Stimulated activated CD4-positive, alpha-beta T cell treated with anti-CD3 and anti-CD28 coated beads, Interleukin-15, amount 100 ng/mL, for 24 hours (primary cell): Measurements from ENCODE around the gene CKLF.
"Not testable (repeated sequence)": the region's sequence is repeated elsewhere in the genome, so short reads cannot be mapped to it uniquely, and the experiment has no call there.

Experiments used
- DNase-seq: peaks from one replicate; pipeline ENCODE4 v3.0.0-alpha.2; 2020

CKLF gene, protein sequence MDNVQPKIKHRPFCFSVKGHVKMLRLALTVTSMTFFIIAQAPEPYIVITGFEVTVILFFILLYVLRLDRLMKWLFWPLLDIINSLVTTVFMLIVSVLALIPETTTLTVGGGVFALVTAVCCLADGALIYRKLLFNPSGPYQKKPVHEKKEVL

DNA sequence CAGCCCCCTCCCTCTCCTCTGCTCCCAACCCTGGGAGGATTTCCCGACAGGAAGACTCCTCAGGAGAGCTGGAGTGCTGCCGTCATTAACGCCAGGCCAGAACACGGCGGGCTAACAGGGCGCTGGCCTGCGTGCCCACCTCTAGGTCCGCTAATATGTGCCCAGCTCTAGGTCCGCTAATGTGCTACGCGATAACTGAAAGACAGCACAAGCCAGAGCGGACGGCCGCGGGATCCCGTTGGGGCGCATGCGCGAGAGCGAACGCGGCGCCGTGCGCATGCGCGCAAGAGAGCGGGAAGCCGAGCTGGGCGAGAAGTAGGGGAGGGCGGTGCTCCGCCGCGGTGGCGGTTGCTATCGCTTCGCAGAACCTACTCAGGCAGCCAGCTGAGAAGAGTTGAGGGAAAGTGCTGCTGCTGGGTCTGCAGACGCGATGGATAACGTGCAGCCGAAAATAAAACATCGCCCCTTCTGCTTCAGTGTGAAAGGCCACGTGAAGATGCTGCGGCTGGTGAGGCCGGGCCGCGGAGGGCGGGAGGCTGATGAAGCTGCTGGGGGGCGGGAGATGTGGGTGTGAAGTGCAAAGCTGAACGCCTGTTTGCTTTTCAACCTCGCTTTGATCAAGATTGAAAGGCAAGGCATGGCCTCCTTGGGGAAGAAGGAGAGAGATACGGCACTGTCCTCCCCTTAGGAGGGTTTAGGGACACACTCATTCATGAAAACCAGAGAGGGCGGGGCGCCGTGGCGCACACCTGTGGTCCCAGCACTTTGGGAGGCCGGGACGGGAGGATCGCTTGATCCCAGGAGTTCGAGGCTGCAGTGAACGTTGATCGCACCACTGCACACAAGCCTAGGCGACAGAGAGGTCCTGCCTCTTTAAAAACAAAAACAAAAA is at the start of gene CKLF:
Gene CKLF, plus strand, starts transcription at position 291 of the 892 bp plus-strand sequence. Its CDS starts 140 bp downstream, at position 431.
- DNase-seq, result peak; percentile 91

- DNase-seq, result no peak
Observed at GRCh38 chr16:66503030-66503429, 49.3 kb upstream of the CKLF start.

GRCh38 chr16:66503612-66504011 is 48.8 kb upstream of the CKLF start:
- DNase-seq, result no peak

DNA sequence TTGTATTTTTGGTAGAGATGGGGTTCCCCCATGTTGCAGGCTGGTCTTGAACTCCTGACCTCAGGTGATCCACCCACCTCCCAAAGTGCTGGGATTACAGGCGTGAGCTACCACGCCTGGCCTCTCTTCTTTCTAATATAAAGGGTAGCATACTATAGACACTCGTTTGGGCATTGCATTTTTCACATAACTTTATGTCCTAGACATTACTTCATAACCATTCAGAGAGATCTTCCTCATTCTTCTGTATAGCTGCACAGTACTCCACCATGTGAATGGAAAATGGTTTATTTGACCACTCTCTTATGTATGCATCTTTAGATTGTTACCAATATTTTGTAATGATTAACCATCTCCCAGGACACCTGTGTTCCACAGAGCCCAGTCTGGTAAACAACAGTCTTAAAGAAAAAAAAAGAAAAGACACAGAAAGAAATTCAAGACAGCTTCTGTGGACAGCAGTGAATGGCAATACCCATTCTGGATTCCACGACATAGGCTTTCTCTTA is 44.6 kb upstream of the CKLF start:
- DNase-seq, result no peak

GRCh38 chr16:66508248-66508913 is 44.0 kb upstream of the CKLF start:
- no peak for DNase-seq

DNA sequence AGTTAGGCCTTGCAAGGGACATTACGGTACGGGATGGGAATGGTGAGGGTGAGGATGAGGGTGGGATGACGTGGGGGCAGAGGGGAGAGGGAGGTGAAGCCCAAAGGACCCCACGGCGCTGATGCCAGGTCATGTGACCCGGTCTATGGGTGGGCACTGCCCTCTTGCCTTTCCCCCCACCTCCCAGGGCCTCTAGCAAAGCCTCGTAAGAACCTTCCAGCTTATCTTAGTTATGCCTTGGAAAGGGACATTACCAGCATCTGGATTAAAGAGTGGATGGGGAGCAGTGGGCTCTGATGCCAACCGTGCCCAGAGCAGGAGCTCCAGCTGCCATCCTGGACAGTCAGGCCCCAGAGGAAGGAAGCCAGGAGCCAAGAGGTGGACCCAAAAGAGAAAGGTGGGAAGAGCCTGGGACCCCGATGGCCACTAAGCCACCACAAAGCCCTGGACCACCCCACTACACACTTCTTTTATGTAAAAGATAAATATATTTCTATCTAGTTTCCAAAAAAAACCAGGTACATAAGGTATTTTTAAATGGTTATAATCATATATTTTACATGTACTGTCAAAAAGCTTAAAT is 43.4 kb upstream of the CKLF start:
- no peak for DNase-seq

DNA sequence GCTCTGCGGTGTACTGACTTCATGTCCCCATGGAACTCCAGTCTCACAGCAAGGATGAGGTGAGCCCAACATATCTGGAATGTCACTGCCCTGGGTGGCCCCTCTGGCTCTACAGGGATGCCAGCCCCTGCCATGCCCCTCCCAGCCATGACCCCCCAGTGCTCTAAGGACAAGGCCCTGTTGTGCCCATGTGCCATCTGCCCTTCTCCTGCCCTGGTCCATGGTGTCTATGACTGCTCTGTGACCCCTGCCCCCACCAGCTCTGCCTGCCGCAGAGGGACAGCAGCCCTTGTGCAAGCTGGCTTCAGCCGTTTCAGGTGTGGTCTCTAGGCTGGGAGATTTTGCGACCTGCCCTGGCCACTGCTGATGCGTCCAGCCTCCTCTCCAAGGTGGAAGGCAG is 42.8 kb upstream of the CKLF start:
- no peak for DNase-seq

GRCh38 chr16:66510298-66510697 is 42.1 kb upstream of the CKLF start:
- no peak for DNase-seq

GRCh38 chr16:66510711-66511601 is 41.4 kb upstream of the CKLF start:
- DNase-seq, result no peak

DNA sequence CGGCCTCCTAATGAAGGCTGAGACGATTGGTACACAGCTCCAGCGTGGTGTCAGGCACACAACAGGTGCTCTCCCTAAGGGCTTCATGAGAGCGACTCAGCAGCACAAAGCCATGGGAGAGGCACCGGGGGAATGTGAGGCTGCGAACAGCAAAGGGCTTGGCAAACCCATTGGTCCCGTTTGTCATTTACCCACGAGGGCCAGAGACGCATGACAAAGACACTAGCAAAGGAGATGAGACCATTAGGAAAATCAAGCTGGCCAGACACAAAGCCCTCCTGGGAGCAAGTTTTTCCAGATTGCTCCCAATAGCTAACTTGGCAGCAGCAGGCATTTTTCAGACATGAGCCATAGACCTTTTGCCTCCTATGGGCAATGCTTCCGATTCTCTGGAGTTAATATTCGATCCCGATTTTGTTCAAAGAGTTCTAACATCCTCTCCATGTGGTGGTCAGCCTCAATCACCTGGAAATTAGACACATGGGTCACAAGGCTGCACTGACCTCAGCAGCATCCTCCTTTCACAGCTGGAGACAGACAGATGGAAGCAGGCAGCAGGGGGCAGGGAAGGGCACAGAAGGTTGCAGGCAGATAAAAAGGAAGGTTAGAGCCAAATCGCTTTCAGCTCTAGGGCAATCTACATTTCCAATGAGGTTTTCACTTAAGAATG is 40.6 kb upstream of the CKLF start:
- no peak for DNase-seq

DNA sequence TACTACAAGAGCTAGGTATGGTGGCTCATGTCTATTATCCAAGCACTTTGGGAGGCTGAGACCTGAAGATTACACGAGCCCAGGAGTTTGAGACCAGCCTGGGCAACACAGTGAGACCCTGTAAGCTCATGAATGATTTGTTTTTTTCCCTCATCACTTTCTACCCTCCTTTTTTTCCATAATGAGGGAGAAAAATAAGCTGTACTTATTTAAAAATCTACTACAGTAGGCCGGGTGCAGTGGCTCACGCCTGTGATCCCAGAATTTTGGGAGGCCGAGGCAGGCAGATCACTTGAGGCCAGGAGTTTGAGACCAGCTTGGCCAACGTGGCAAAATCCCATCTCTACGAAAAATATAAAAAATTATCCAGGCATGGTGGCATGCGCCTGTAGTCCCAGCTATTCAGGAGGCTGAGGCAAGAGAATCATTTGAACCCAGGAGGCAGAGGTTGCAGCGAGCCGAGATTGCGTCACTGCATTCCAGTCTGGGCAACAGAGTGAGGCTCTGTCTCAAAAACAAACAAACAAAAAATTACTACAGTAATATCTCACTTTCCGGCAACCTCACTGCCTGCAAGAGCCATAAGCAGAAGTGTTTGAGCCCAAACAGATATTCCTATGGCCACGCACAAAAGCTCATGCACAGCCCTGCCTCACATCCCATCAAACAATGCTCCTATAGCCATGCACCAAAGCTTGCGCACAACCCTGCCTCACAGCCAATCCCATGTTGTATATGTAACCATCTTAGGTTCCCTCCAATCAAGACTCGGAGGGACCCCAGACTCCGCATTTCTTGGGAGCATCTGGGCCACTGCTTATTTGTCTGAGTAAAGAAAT is 39.9 kb upstream of the CKLF start:
- no peak for DNase-seq

GRCh38 chr16:66513111-66513723 is 39.2 kb upstream of the CKLF start:
- DNase-seq, result no peak

DNA sequence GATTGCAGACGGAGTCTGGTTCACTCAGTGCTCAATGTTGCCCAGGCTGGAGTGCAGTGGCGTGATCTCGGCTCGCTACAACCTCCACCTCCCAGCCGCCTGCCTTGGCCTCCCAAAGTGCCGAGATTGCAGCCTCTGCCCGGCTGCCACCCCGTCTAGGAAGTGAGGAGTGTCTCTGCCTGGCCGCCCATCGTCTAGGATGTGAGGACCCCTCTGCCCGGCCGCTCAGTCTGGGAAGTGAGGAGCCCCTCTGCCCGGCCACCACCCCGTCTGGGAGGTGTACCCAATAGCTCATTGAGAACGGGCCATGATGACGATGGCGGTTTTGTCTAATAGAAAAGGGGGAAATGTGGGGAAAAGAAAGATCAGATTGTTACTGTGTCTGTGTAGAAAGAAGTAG is 38.0 kb upstream of the CKLF start:
- not testable (repeated sequence) for DNase-seq

GRCh38 chr16:66514980-66515595 is 37.3 kb upstream of the CKLF start:
- DNase-seq, result not testable (repeated sequence)

GRCh38 chr16:66515596-66516508 is 36.5 kb upstream of the CKLF start:
- DNase-seq, result peak; percentile 49

GRCh38 chr16:66516509-66516807 is 35.9 kb upstream of the CKLF start:
- DNase-seq, result no peak

- DNase-seq, result peak; percentile 87
Observed at GRCh38 chr16:66516808-66517585, 35.4 kb upstream of the CKLF start.
